GM13976 (cell line): ENCODE measurements around the gene KCP.

Experiments
- DNase-seq: peaks from one replicate; pipeline ENCODE4 v3.0.0; 2012; ENCODE audit warnings: low spot score
- CTCF ChIP-seq: IDR thresholded peaks from 2 replicates; pipeline ENCODE4 v1.5.1; 2012; ENCODE audit warnings: borderline replicate concordance, mild to moderate bottlenecking; ENCODE audit not compliant: insufficient read depth; ENCODE audit errors: extremely low read depth, missing control alignments, control extremely low read depth
- in situ Hi-C: fragments of 300-500 bp; cut with MboI; formaldehyde crosslinking; loops from one replicate; pipeline ENCODE4 v1.12.0; 2022; ENCODE audit warnings: low sequenced_read_pairs, mixed read lengths, inconsistent platforms; ENCODE audit not compliant: unreplicated experiment

Gene KCP

GRCh38 chr7:128928882-128929788 is 18.6 kb upstream of the KCP start:
- in situ Hi-C loops = no loop called here
- DNase-seq = no peak
- TF ChIP-seq CTCF = no peak

- no peak for TF ChIP-seq CTCF
- in situ Hi-C loops = no loop called here
- no peak for DNase-seq
Observed at GRCh38 chr7:128928159-128928813, 17.8 kb upstream of the KCP start.

- no peak for TF ChIP-seq CTCF
- in situ Hi-C loops = loop anchor here (25.0 kb wide), 1 partner anchor 162 kb away; no protein-coding TSS in a partner anchor
- no peak for DNase-seq
Observed at GRCh38 chr7:128924707-128925588, 14.4 kb upstream of the KCP start.

GRCh38 chr7:128923411-128923800 is 12.9 kb upstream of the KCP start:
- in situ Hi-C loops = loop anchor here (25.0 kb wide), 1 partner anchor 164 kb away; no protein-coding TSS in a partner anchor
- no peak for TF ChIP-seq CTCF
- no peak for DNase-seq

GRCh38 chr7:128922496-128923410 is 12.2 kb upstream of the KCP start:
- in situ Hi-C loops = loop anchor here (25.0 kb wide), 1 partner anchor 165 kb away; no protein-coding TSS in a partner anchor
- no peak for DNase-seq
- TF ChIP-seq CTCF = no peak
